HG03280 (cell line): ENCODE results near the gene WDR72.
"Not testable (repeated sequence)": the region's sequence is repeated elsewhere in the genome, so short reads cannot be mapped to it uniquely, and the experiment has no call there.

ENCODE experiments used
- ATAC-seq: cut with Tn5 transposase; IDR thresholded peaks from one replicate; pipeline ENCODE4 v1.9.1; 2021; ENCODE audit warnings: mild to moderate bottlenecking, moderate library complexity; ENCODE audit not compliant: unreplicated experiment

The WDR72 gene

DNA sequence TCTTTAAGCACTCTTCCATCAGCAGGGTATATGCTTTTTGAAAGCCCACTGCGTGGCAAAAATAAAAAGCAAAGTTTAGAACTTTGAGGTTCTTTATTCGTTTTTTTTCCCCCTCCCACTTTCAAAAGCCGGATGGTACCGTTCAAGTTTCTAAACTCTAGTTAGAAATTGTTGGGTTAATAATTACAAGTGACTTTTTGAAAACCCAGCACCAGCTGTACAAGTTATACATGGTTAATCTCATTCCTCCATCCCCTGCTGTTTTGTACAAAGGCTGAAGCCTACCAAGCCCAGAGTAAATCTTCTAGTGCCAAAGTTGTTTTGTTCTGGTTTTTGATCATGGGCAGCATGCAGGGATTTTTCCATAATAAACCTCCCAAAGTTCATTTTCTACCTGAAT lies 48.6 kb downstream of the WDR72 start:
- no peak for ATAC-seq

DNA sequence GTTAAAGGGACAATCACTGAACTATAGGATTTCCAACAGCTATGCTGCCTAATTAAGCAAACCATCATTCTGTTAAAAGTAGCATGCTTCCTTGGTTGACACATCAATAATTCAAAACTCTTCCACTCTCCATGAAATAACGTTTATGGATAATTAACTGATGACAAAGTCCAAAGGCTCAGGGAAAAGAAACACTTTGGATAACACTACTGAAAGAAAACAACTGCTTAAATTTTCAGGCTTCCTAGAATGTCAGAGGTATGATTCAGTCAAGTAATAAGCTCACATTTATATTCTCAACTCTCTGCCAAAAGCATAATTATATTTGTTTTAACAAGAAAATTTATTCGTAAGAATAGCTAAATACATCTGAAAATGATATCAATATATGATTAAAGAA lies 49.6 kb downstream of the WDR72 start:
- no peak for ATAC-seq

DNA sequence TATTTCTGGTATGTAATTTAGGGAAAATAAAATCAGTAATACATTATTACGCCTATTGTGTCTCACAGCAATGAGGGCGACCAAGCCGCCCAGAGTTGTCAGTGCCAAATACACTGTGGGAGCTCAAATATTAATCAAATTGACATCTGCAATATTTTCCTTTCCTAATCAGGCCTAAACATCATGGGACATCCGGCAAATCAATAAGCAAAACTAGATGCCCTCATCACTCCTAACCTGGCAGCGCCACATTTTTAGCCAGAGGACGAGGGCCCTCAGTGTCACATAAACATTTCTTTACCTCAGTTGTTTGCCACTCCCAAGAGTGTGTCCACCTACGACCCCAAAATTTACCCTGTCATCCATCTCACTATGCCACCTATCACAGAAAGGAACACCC lies 64.1 kb downstream of the WDR72 start:
- no peak for ATAC-seq

DNA sequence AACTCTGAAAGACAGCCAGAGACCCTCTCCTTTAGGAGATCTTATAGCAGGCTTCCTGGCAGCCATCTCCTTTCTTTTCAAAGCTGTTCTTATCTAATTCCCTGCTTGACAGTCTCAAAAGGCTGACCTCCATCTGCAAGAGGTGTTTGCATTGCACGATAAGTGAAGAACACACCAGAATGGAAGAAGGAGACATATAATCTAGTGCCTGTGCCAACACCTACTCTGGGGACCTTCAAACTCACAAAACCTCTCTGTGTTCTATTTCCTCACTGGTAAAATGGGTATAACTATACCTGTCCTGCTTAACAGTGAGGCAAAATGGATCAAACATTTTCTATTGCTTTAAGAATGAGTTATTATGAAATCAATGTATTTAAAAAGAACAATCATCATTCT lies 65.0 kb downstream of the WDR72 start:
- no peak for ATAC-seq

DNA sequence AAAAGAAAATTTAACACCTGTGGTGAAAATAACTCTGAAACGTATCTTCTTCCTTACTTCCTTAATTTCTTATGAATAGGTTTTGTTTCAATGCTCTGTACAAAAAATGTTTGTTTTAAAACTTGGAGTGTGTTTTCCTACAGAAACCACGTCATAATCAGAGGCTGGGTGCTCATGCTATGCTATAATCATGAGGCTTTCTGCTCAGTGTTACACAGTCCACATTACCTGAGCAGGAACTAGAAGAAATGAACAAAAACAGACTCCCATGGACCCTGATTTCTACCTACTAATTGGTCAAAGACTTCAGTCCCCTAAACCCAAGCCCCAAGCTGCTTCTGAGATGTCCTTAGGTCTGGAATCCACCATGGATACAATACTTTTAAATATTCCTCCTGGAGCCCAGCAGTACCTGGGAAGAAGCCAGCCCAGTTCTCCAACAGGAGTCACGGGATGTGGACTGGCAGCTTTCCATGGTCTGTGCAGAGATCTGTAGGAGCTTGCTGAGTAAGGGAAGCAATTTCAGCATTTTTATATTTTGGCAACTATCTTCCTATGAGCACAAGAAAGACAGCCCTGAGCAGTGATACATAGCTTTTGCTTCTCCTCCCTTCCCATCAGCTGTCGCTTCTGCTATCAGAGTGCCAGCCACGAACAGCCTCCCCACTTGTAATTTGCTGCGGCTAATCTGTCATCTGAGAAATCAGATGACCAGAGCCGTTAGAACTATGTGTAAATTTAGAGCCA lies 65.6 kb downstream of the WDR72 start:
- no peak for ATAC-seq

DNA sequence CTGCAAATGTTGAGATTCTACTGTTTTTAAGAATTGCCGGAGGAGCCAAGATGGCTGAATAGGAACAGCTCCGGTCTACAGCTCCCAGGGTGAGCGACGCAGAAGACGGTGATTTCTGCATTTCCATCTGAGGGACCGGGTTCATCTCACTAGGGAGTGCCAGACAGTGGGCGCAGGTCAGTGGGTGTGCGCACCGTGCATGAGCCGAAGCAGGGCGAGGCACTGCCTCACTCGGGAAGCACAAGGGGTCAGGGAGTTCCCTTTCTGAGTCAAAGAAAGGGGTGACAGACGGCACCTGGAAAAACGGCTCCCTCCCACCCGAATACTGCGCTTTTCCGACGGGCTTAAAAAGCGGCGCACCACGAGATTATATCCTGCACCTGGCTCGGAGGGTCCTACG lies 75.3 kb downstream of the WDR72 start:
- ATAC-seq, result not testable (repeated sequence)

DNA sequence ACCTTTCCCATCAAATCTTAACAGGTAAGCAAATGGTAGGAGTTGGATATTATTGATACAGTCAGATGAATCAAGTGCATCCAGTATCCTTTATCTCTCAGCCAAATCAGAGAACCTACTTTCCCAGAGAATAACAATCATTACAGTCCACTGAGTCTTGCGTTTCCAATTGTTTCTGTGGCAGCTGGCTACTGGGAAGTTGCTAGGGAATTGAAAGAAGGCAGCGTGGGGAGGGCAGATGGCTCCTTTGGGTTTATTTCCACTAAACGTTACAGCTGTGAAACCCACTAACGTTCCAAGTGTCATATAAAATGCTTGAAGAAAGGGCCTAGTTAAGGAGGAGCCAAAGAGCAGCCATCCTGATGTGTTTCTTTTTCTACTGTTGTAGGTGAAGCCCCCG lies 78.4 kb downstream of the WDR72 start:
- no peak for ATAC-seq

DNA sequence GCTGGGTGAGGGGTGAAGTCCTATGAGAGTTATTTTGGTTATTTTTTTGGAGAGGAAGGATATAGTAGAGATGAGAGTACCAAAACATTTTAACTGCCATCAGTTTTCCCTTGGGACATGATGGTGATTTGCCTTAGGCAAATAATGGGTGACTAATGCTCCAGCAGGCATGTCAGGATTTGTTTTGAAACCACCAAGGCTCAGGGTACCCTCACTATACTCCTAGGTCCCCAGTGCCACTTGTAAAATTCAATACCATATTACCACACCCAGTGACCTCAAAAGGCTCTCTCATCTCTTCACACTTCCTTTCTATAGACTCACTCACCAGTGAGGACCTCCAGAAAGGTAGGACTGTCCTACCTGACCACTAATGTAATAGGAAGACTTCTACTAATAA lies 83.6 kb downstream of the WDR72 start:
- ATAC-seq, result no peak

DNA sequence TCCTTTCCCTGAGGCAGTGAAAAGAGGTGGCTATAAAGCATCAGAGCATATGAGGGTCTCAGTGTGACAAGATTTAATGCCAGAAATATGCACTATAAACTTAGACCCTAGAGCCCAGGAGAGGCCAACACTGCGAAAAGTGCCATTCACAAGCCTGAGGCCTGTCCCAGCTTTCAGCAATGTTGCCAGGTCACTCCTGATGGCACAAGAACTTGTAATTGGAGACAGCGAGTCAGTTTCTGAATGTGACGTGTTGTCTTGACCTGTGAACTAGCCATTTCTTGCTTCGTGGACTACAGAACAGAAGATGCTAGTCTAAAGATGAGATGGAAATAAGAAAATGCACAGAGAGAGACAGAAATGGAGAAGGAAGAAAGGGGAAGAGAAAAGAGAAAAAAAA lies 87.9 kb downstream of the WDR72 start:
- ATAC-seq, result no peak

DNA sequence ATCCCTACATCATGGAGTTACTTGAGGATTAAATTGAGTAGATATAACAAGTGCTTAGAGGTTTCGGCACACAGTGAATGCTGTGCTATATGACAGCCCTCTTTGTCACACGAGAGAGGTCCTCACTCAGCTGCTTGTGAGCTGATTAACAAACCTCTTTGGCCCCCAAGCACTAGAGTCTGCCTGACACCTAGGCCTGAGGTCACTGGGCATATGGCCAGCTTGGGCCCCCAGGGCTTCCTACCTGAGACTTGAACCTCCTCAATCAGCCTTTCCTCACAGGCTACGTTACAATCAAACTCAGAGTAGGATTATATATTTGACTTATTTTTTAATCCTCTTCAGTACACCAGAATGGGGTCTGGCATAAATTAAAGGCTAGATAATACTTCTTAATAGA lies 88.8 kb downstream of the WDR72 start:
- ATAC-seq, result no peak

DNA sequence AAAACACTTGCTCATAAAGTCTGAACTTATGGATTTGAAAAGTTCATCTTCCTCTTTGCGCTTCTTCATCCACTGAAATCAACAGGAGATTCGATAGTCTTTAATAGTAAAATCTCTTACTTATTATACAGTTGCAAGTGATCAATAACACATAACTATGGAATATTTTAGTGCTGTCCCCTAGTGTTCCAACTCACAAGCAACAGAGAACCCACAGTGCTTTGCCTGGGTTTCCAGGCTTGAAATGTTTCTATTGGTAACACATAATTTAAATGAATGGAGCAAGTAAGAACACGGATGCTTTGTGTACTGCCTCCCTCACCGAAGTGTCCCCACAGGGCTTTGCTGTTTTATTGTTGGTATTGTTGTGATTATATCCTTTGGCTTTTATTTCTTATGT lies 93.5 kb downstream of the WDR72 start:
- ATAC-seq, result no peak

DNA sequence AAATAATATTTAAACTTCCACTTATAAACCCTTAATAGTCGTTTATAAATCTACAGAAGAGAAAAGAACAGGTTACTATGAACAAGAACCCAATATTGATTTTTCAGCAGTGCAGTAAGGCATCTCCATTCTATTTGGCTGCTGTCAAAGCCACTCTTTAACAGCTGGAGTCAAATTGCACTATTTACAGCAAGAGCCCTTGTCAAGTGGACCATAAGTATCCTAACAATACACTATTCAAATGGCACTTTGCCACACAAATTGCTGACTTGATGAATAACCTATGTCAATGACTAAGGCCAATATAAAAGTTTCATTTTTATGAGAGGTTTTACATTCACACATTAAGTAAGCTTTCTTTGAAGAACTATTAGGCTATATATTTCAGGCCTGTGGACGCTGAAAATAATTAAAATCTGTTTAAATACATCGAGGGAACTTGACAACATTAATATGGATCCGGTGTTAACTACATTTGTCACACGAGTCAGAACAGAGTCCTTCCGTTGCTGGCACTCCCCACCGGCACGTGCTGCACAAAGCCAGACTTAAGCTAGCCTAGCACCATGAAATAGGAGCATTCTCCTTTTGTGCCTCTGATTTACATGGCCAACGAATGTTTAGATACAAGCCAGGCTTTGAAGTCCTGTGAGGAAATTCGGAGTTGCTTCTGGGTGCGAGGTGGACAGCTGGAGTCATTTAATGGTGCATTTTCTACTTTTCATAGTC lies 100.5 kb downstream of the WDR72 start:
- ATAC-seq, result no peak

DNA sequence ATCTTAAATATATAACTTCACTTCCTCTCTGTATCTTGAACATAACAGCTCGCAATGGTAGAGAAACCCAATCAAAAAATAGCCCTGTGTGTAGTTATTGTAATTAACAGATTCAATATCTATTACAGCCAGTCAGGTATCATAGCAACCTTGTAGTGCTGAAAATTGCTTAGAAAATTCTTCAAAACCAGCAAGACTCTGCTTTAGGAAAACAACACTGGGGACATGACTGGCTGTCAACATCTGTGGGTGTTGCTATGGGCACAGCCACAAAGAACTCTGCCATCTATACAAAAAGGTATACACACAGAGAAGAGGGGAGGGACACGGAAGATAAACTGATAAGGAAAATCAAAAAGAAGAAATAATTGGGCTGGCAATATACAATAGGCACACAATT lies 101.2 kb downstream of the WDR72 start:
- no peak for ATAC-seq

DNA sequence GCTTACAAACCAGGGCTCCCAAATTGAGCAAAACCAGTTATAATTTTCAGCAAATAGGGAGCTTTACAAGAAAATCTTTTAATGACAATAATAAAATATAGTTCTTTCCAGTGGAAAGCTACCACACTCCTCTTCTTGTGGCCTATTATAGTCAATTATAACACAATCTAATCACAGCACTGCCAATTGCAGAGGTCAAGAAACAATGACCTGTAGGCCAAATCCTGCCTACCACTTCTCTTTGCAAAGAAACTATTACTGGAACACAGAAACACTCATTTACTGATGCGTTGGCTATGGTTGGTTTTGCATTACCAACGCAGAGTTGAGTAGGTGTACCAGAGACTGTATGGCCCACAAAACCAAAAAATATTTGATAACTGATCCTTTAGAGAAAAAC lies 110.5 kb downstream of the WDR72 start:
- ATAC-seq, result no peak

DNA sequence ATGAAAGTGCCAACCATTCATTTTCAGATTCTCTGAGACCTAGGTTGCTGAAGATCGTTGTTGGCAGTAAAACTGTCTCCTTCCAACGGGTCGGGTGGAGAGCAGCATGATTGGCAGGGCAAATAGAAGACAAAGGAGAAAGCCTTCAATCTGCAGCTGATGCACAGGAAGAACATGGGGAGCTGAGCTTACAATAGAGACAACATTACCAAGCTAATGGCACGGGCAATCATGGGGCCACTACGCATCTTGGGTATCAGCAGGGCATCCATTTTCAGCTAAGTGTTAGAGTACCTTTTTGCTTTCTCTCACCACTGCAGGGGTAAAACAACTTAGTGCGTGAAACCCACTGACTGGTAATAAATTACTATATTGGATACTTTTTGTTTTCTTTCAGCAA lies 114.8 kb downstream of the WDR72 start:
- no peak for ATAC-seq

DNA sequence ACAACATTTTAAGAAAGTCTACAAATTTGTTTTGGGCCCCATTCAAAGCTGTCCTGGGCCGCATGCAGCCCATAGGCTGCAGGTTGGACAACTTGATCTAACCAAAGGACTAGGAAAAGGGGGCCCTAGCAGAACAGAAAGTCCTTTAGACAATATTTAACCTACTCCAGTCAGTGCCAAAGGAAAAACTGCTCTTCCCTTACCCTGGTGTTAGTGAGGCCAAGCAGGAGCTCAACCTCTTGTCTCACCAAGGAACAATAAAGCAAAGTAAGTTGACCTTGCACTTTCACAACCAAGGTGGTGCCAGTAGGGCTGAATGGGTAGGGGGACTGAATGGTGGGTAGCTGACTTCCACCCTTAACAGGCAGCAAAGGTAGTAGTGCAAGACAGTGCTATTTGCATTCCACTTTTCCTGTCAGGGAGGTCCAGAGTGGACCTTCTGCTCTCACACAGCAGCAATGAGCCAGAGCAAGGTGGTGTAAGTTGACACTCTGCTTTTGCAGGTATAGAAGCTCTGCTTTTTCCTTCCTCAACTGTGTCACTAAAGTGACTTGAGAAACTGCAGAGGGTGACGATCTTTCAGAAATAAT lies 124.9 kb downstream of the WDR72 start:
- ATAC-seq, result no peak

DNA sequence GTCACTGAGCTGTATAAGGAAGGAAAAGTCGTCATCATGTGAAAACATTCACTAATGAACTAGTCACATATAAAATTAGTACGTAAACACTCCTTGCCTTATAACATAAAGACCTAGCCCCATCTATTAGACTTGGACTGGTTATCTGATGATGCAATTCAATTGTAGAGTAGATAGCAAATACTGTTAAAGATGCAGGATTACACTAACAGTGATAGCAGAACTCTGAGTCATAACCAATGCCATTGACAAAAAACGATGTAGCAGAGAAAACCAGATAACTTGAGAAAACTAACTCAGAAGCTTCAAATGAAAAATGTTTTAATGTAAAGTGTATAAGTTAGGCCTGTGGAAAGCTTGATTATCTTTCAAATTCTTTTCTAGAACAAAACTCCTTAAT lies 132.2 kb downstream of the WDR72 start:
- ATAC-seq, result no peak

DNA sequence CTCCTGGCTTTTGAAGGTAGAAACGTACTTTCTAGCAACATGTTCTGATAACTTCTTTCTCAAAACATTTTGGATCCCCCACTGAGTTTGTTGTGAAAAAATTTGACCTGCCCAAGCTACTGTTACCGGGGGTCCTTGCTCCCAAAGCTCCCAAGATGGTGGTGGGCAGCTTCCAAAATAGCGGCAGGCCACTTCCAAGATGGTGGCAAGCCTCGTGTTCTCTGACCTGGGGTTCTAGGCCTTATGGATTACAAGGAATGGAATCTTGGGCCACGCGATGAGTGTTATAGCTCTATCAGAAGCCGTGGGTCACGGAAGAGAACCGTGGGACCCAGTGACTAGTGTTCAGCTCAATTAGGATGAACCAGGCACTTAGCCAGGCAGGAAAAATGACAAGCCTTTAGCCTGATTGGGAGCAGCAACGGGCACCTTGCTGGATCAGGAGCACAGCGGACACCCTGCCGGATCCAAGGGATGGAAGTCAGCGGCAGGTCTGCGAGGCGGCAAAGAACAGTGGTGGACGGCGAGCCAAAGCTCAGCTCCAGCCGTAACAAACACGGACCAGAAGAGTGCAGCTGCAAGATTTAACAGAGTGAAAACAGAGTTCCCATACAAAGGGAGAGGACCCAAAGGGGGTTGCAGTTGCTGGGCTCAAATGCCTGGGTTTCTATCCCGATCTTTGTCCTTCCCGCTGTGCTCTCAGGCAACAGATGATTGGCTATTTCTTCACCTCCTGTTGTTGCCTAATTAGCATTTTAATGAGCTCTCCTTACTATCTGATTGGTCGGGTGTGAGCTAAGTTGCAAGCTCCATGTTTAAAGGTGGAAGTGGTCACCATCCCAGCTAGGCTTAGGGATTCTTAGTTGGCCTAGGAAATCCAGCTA lies 133.3 kb downstream of the WDR72 start:
- no peak for ATAC-seq

DNA sequence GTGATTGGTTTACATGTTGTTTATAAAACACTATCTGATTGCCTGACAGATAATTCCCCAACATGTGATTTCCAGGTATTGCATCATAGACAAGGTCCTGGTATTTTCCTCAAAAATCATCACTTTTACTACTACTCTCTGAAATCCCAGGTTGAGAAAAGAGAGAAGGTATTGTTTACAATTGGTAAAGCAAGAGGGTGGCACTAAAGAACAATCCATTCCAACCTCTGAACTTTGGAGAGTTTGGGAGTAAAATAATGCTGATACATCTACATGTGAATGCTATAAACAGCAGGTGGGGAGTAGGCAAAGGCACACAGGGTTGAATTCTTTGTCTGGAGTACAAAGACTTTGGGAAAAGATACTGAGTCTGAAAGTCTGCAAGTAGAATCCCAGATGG lies 134.2 kb downstream of the WDR72 start:
- no peak for ATAC-seq

DNA sequence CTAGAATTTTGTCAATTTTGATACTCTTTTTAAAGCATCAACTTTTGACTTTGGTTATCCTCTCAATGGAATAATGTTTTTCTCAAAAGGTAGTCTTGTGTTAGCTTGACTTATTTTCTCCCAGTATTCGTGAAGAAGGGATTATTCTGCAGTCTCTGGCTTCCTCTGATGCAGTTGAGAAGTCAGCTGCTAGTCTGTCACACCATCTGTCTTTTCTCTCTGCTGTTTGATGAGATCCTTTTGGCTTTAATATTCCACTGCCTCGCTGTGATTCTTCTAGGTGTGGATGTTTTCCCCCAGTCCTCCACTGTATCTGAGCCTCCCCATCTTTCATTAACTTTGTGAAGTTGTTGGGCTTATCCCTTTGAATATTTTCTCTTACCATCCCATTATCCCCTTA lies 141.0 kb downstream of the WDR72 start:
- ATAC-seq, result no peak

DNA sequence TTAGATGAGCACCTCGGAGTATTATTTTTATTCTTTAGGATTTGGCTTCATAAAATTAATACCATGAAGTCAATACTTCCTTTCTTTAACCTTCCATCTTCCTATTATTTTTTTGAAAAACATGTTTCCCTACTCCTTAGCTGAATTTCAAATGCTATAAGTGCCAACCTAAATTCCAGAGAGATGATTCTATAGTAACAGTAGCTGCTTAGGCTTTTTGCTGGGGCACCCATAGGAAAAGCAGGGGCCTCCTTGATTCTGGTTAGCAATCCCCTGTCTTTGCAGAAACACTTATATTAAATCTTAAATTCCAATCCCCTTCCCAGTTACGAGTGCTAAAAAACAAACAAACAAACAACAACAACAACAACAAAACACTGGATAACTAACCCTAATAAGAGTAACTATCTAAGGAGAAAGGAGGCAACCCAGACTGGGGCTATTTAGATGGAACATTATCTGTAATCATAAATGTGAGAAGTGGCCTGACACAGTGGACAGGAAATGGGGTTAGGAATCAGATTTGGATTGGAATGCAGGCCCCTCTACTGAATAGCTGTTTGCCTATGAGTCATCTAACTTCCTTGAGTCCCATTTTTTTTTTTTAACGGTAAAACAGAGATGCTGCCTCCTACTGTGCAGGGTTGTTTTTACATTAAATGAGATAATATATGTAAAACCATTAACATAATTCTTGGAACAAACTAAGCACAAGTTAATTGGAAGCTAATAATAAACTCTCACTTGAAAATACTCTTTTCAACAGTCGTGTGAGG lies 148.1 kb downstream of the WDR72 start:
- ATAC-seq, result no peak
